ENCODE results near the gene VTI1A.
"Not testable (repeated sequence)": the region's sequence is repeated elsewhere in the genome, so short reads cannot be mapped to it uniquely, and the experiment has no call there.

Gene VTI1A

DNA sequence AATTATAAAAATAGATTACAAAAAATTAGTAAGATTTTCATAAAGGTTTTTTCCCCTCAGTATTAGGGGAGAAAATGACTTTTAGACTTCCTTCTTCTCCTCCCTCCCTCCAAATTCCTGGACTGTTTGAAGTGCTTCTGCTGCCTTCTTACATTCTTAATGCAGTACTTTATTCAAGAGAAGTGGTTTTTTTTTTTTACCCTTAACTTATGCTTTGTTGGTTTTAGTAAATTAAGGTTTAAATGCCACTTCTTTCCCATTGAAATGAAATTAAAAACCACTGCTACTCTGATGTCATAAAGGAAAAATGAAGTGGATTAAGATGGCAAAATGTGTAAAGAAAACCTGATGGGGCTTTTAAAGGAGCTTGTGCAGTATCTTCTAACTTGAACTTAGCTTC is 140.7 kb downstream of the VTI1A start:
- DNase-seq (ENCODE audit: low read depth, low spot score) = peak; percentile 37

- DNase-seq (ENCODE audit: low read depth, low spot score) = peak; percentile 35
Observed at GRCh38 chr10:112588225-112588990, 141.4 kb downstream of the VTI1A start.

- no peak for DNase-seq (ENCODE audit: low read depth, low spot score)
Observed at GRCh38 chr10:112589081-112589480, 142.1 kb downstream of the VTI1A start.

GRCh38 chr10:112590786-112591185 is 143.8 kb downstream of the VTI1A start:
- DNase-seq (ENCODE audit: low read depth, low spot score) = not testable (repeated sequence)

- peak; percentile 8 for DNase-seq (ENCODE audit: low read depth, low spot score)
Observed at GRCh38 chr10:112593023-112593422, 146.0 kb downstream of the VTI1A start.

DNA sequence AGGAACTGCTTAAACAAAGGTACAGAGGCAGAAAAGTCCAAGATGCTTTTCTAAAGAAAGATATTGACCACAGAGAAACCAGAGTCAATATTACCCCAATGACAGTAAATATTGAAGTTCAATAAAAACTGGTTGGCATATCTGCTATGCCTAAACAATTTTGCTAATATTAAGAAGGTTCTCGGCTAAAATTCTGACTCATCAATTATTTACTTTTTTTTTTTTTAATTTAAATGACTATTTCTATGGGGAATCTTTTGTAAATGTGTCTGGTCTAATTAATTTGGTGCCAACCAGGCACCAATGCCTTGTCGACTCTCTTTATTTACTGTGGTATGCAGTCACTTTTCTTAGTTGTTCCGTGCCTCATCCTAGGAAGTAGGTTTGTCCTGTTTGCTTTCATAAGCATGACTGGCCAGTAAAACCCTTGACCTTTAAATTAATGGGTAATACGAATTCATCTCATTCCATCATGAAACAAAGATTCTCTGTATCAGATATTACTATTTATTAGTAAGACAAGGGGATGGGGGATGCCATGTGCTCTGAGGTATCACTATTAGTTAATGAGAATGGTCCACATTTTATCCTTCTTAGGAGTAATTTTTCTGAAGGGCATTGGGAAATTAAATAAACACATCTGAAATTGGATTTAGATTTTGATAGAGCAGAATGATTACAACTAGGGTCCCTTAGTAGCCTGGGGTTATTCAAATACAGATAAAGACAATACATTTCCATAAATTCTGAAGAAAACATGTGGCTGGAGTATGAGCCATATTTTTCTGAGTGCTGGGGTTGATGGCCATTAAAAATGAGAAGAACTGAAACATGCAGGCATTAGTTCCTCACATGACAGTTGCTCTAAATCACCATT is 154.4 kb downstream of the VTI1A start:
- no peak for DNase-seq (ENCODE audit: low read depth, low spot score)

- DNase-seq (ENCODE audit: low read depth, low spot score) = no peak
Observed at GRCh38 chr10:112603062-112603461, 156.0 kb downstream of the VTI1A start.

DNA sequence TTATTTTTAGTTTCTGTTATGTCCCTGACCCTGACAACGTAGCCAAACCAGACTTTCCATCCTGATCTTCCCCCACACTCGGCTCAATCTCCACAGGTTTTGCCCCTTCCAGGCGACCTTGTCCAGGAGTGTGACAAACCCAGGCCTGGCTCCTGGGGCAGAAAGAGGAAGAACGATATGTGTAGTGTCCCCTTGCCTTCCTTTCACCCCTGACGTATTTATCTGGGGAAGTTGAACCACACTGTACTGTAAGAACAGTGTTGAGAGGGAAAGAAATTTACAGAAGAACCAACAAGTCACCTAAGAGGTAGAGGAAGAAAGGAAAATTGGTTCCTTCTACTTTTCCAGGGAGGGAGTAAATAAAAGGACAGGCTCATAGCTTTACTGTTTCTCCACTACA is 158.0 kb downstream of the VTI1A start:
- no peak for DNase-seq (ENCODE audit: low read depth, low spot score)

- DNase-seq (ENCODE audit: low read depth, low spot score) = no peak
Observed at GRCh38 chr10:112607506-112607905, 160.5 kb downstream of the VTI1A start.

DNA sequence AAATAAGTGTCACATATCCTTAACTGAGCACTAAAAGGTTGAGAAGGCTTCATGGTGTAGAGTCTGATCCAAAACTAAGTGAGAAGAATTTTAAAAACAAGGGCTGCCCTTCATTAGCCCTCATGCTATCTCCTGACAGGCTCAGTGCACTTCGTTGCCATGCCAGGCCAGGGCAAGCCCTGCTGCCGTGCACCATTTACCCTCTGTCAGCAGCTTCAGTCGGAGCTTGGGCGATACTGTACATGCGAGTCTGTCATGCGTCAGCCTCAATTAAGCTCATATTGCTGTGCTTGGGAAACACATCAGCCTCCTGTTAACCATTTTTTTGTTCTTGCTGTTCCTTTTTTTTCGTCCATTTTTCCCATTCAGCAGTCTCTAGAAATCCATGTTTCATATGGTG is 166.6 kb downstream of the VTI1A start:
- no peak for DNase-seq (ENCODE audit: low read depth, low spot score)

- no peak for DNase-seq (ENCODE audit: low read depth, low spot score)
Observed at GRCh38 chr10:112614072-112614471, 167.1 kb downstream of the VTI1A start.

DNA sequence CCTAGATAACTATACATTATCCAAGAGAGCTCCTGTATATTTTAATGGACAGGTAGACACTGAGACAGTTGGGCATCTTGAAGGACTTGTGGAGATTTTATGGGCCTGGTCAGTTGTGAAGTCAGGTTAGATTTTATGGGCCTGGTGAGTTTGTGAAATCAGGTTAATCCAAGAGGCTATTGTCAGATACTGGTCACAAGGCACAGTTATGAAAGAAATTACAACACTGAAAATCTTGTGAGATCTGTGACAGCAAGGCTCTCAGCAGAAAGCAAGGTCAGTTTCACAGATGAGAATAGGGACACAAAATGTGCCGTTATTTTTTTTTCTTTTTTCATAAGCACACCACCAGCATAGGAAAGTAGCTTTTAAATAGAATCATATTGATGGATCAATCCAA is 167.6 kb downstream of the VTI1A start:
- DNase-seq (ENCODE audit: low read depth, low spot score) = no peak

- DNase-seq (ENCODE audit: low read depth, low spot score) = no peak
Observed at GRCh38 chr10:112615269-112615668, 168.3 kb downstream of the VTI1A start.

GRCh38 chr10:112616647-112617046 is 169.6 kb downstream of the VTI1A start:
- no peak for DNase-seq (ENCODE audit: low read depth, low spot score)

- no peak for DNase-seq (ENCODE audit: low read depth, low spot score)
Observed at GRCh38 chr10:112618814-112619213, 171.8 kb downstream of the VTI1A start.

GRCh38 chr10:112619556-112619955 is 172.5 kb downstream of the VTI1A start:
- DNase-seq (ENCODE audit: low read depth, low spot score) = no peak

DNA sequence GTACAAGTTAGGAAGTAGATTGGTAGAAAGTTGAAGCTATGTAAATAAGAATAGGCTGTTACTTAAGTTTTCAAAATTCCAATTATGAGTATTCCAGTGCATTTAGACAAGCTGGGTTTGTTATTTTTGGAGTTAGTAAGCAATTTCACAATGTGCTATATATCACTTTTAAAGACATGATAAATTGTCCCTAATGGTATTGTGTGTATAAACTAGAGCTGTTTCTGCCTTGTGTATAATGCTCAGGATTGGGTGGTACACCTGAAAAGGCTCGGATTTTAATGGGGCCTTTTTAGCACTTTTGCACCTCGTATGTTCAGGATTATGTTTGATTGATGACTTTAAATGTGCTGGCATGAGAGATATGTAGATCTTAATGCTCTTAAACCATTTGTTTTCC is 175.8 kb downstream of the VTI1A start:
- DNase-seq (ENCODE audit: low read depth, low spot score) = no peak

- DNase-seq (ENCODE audit: low read depth, low spot score) = peak; percentile 56
Observed at GRCh38 chr10:112624546-112625048, 177.6 kb downstream of the VTI1A start.

DNA sequence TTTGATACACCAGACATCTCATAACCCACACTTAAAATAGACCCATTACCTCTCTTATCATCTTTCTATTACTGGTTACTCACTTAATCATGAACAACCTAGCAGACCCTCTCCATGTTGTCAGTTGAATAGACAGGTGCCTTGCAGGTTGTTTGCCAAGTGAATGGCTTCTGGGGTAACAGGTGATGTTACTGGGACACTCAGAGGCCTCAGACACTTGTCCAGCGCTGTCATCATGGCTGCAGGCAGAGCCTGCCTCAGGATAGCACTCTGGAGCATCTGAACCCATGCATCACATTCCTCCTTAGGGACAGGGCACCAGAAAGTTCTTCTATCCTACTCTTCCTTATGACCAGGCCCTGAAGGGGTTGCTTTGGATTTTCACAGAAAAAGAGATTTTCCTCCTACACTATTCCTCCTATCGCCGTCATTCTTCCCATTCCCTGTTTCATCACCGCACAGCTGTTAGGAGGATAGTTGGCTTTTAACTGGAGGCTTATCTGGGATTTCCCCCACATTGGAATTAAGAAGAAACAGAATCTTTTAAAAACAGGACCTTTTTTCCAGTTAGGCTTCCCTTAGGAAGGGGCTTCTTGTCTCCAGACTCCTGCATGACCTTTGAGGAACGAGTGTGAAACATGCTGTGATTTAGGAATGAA is 182.1 kb downstream of the VTI1A start:
- DNase-seq (ENCODE audit: low read depth, low spot score) = no peak

GRCh38 chr10:112631501-112632400 is 184.7 kb downstream of the VTI1A start:
- DNase-seq (ENCODE audit: low read depth, low spot score) = no peak

All from astrocyte of the hippocampus (primary cell).